IgD-negative memory B cell (primary cell): ENCODE data around the gene ZDHHC8. TPM values are rescaled to one million over a fixed set of nuclear protein-coding genes. Genes with fewer than 3 reads are reported as not detected.

Experiments used
- H3K27ac Mint-ChIP-seq, 3 donors: one replicate each; pipeline ENCODE4 v1.8.0; 2020 to 2022; ENCODE audit warnings: mild to moderate bottlenecking in 3 of 3, mixed read lengths in 3 of 3, moderate library complexity in 1 of 3
- H3K27me3 Mint-ChIP-seq: one replicate; pipeline ENCODE4 v1.8.0; 2021; ENCODE audit warnings: mixed read lengths
- H3K36me3 Mint-ChIP-seq: one replicate; pipeline ENCODE4 v1.8.0; 2020; ENCODE audit warnings: mild to moderate bottlenecking, mixed read lengths
- H3K4me1 Mint-ChIP-seq, 3 donors: one replicate each; pipeline ENCODE4 v1.8.0; 2020 to 2022; ENCODE audit warnings: mixed read lengths in 3 of 3, mild to moderate bottlenecking in 1 of 3
- H3K4me3 Mint-ChIP-seq, 4 donors: one replicate each; pipeline ENCODE4 v1.8.0; 2020 to 2022; ENCODE audit warnings: mild to moderate bottlenecking in 4 of 4, mixed read lengths in 4 of 4, moderate library complexity in 3 of 4
- H3K9me3 Mint-ChIP-seq, 3 donors: one replicate each; pipeline ENCODE4 v1.8.0; 2020 to 2021; ENCODE audit warnings: mixed read lengths in 3 of 3, mild to moderate bottlenecking in 1 of 3
- polyA plus RNA-seq: library from polyadenylated mRNA; unstranded; fragments of 300-500 nt; fragmentation: Illumina TruSeq; gene quantifications from one replicate; pipeline ENCODE4 v1.2.3, GENCODE V29; 2021

Gene ZDHHC8
- polyA plus RNA-seq, 1 donor from 2014 or later: 4.2 TPM

DNA sequence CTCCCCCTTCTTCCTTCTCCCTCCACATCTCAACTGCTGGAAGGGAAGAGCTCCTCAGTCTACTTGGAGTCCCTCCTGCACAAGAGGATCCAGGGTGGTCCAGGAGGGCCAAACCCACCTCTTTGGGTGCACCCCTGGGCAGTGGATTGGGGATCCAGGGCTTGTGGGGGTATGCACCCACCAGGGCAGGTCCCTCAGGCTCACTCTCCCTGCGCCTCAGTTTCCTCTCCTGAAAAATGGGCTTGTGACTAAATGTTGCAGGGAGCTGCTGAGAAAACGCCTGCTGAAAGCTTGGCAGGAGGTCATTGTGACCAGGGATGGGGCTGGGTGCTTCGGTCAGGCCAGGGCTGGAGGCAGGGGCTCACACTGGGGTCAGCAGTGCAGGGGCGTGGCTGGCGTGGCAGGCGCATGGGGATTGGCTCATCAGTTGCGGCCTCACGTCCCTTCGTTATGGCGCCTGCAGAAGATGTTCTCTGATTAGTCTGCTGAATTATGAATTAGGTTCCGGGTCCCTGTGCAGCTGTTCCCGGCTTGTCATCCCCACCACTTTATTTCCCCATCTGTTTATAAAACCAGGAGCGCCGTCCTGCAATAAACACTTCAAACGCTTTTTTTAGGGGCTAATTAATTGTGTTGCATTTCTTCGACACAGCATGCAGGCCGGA, 44.9 kb downstream of the ZDHHC8 start:
- Mint-ChIP-seq H3K27me3 (no peaks in the 10 kb centered on the region), H3K36me3 (no peaks in the 10 kb centered on the region), H3K4me3 (no peak overlapping the region), H3K9me3 (no peaks in the 10 kb centered on the region), H3K4me1 (no peaks in the 10 kb centered on the region), H3K27ac (no peak overlapping the region)

GRCh38 chr22:20177217-20177911, 45.8 kb downstream of the ZDHHC8 start:
- Mint-ChIP-seq H3K27me3 (no peaks in the 10 kb centered on the region), H3K9me3 (no peaks in the 10 kb centered on the region), H3K4me3 (no peak overlapping the region)

GRCh38 chr22:20178075-20178914, 46.7 kb downstream of the ZDHHC8 start:
- H3K27me3 Mint-ChIP-seq: peaks cover 3% of the 10 kb centered on the region

More at GRCh38 chr22:20177217-20177911, 45.8 kb downstream of the ZDHHC8 start:
- no peak overlapping the region for H3K27ac Mint-ChIP-seq
- H3K4me1 Mint-ChIP-seq: no peaks in the 10 kb centered on the region
- no peaks in the 10 kb centered on the region for H3K36me3 Mint-ChIP-seq

DNA sequence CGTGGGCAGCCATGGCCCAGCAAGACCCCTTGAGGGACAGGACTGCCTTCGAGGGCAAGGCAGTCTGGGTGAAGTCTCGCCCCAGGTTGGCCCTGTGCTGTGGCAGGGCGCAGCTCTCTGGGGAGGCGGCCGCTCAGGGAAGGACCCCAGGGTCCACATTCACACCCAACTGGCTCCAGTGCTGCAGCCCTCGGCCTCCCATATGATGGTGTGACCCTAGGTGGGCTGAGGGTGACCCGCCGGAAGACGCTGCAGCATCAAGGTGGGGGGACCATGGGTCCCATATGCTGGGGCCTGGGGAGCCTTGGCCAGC, 47.3 kb downstream of the ZDHHC8 start:
- no peaks in the 10 kb centered on the region for H3K36me3 Mint-ChIP-seq
- H3K9me3 Mint-ChIP-seq: no peaks in the 10 kb centered on the region

More at GRCh38 chr22:20178075-20178914, 46.7 kb downstream of the ZDHHC8 start:
- Mint-ChIP-seq H3K4me3 (no peak overlapping the region), H3K9me3 (no peaks in the 10 kb centered on the region), H3K27ac (no peak overlapping the region), H3K36me3 (no peaks in the 10 kb centered on the region), H3K4me1 (no peaks in the 10 kb centered on the region)

DNA sequence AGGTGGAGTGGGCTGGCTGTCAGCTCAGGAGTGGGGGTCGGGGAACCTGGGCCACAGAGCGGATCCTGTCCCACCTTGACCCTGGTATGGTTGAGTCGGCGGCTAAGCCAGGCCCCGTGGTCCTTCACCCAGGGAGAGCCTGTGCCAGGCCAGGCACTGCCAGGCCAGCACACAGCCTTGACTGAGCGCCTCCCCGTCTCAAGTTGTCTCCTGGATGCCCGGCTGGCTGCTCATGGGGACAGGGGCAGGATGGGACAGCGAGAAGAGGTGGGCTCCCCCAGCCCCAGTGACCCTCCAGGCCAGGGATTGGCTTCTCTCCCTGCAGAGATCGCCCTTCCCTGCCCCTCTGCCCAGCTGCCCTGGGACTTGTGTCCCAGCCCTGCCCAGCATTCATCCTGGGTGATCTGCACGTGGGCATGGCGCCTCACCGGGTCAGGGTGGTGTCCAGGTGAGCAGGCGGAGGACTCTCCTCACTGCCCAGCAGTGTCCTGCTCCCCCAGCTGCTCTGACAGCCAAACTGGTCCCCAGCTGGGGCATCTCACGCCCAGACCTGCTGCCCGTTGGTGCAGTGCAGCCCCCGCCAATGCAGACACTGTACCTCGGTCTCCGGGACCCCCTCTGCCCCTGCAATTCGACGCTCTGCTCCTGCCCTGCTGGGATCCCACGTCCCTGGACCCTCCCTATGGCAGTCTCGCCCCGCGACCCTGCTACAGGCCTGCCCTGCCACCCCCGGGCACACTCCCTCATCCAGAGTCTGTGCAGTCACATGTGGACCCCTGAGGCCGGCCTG, 48.0 kb downstream of the ZDHHC8 start:
- no peaks in the 10 kb centered on the region for H3K4me1 Mint-ChIP-seq
- no peak overlapping the region for H3K27ac Mint-ChIP-seq
- H3K36me3 Mint-ChIP-seq: no peaks in the 10 kb centered on the region
- no peak overlapping the region for H3K4me3 Mint-ChIP-seq
- H3K27me3 Mint-ChIP-seq: peaks cover 3% of the 10 kb centered on the region
- no peaks in the 10 kb centered on the region for H3K9me3 Mint-ChIP-seq

More for the DNA sequence above, 47.3 kb downstream of the ZDHHC8 start:
- H3K4me3 Mint-ChIP-seq: no peak overlapping the region
- no peak overlapping the region for H3K27ac Mint-ChIP-seq
- no peaks in the 10 kb centered on the region for H3K4me1 Mint-ChIP-seq
- H3K27me3 Mint-ChIP-seq: peaks cover 3% of the 10 kb centered on the region

- no peaks in the 10 kb centered on the region for H3K36me3 Mint-ChIP-seq
- no peak overlapping the region for H3K27ac Mint-ChIP-seq
- H3K9me3 Mint-ChIP-seq: no peaks in the 10 kb centered on the region
- H3K4me3 Mint-ChIP-seq: no peak overlapping the region
- peaks cover 3% of the 10 kb centered on the region for H3K27me3 Mint-ChIP-seq
- no peaks in the 10 kb centered on the region for H3K4me1 Mint-ChIP-seq
Measured at GRCh38 chr22:20180245-20180630, 48.6 kb downstream of the ZDHHC8 start.

DNA sequence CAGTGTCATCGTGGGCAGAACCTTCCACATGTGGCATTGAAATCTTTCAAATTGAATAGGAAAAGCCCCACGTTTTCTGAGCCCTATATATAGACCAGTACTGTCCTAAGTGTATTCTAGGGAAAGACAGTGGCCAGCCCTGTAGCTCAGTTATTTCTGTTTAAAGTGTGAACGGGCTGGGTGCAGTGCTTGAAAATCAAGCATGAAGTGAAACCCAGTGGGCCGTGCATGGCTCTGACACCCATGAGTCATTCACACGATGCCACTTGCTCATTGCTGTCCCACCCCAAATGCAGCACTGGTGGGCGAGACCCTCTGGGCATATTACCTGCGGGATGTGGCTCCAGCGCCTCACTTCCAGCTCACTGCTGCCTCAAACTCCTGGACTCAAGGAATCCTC, 49.0 kb downstream of the ZDHHC8 start:
- Mint-ChIP-seq H3K36me3 (no peaks in the 10 kb centered on the region), H3K4me1 (no peaks in the 10 kb centered on the region), H3K27ac (no peak overlapping the region), H3K27me3 (peaks cover 3% of the 10 kb centered on the region), H3K9me3 (no peaks in the 10 kb centered on the region), H3K4me3 (no peak overlapping the region)

- peaks cover 3% of the 10 kb centered on the region for H3K27me3 Mint-ChIP-seq
- H3K4me3 Mint-ChIP-seq: no peak overlapping the region
- H3K9me3 Mint-ChIP-seq: no peaks in the 10 kb centered on the region
- H3K27ac Mint-ChIP-seq: no peak overlapping the region
- H3K36me3 Mint-ChIP-seq: no peaks in the 10 kb centered on the region
- no peaks in the 10 kb centered on the region for H3K4me1 Mint-ChIP-seq
Measured at GRCh38 chr22:20181194-20181883, 49.7 kb downstream of the ZDHHC8 start.

DNA sequence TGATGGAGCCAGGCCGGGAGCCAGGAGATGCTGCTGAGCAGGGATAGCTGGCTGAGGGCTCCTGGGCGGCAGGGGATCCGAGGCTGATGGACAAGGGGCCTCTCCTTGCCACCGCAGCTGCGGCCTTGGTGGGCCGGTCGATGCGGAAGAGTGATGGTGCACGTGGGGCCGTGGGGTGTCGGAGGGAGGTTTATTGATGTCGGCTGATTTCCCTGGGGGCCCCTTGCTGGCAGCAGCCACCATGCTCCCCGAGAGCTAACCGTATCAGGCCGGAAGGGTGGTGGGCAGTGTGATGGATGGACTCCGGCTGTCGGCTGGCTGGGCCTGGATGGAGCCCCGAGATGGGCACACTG, 50.3 kb downstream of the ZDHHC8 start:
- no peak overlapping the region for H3K27ac Mint-ChIP-seq
- no peaks in the 10 kb centered on the region for H3K9me3 Mint-ChIP-seq
- peaks cover 3% of the 10 kb centered on the region for H3K27me3 Mint-ChIP-seq
- no peaks in the 10 kb centered on the region for H3K4me1 Mint-ChIP-seq
- H3K4me3 Mint-ChIP-seq: no peak overlapping the region
- no peaks in the 10 kb centered on the region for H3K36me3 Mint-ChIP-seq

- no peak overlapping the region for H3K27ac Mint-ChIP-seq
- H3K36me3 Mint-ChIP-seq: no peaks in the 10 kb centered on the region
- no peak overlapping the region for H3K4me3 Mint-ChIP-seq
- H3K4me1 Mint-ChIP-seq: no peaks in the 10 kb centered on the region
- no peaks in the 10 kb centered on the region for H3K9me3 Mint-ChIP-seq
- H3K27me3 Mint-ChIP-seq: peaks cover 3% of the 10 kb centered on the region
Measured at GRCh38 chr22:20182365-20182764, 50.8 kb downstream of the ZDHHC8 start.

GRCh38 chr22:20183101-20183500, 51.5 kb downstream of the ZDHHC8 start:
- Mint-ChIP-seq H3K27me3 (peaks cover 3% of the 10 kb centered on the region), H3K4me3 (peak overlapping the region in 1 of 4 donors; percentile 77), H3K4me1 (no peaks in the 10 kb centered on the region), H3K27ac (no peak overlapping the region), H3K36me3 (no peaks in the 10 kb centered on the region), H3K9me3 (no peaks in the 10 kb centered on the region)

GRCh38 chr22:20183823-20184222, 52.2 kb downstream of the ZDHHC8 start:
- Mint-ChIP-seq H3K27ac (no peak overlapping the region), H3K9me3 (no peaks in the 10 kb centered on the region), H3K27me3 (peaks cover 3% of the 10 kb centered on the region), H3K4me1 (no peaks in the 10 kb centered on the region), H3K4me3 (no peak overlapping the region), H3K36me3 (no peaks in the 10 kb centered on the region)

GRCh38 chr22:20184501-20185165, 53.0 kb downstream of the ZDHHC8 start:
- no peaks in the 10 kb centered on the region for H3K36me3 Mint-ChIP-seq
- no peaks in the 10 kb centered on the region for H3K9me3 Mint-ChIP-seq
- peaks cover 3% of the 10 kb centered on the region for H3K27me3 Mint-ChIP-seq
- no peaks in the 10 kb centered on the region for H3K4me1 Mint-ChIP-seq
- no peak overlapping the region for H3K4me3 Mint-ChIP-seq
- H3K27ac Mint-ChIP-seq: no peak overlapping the region

DNA sequence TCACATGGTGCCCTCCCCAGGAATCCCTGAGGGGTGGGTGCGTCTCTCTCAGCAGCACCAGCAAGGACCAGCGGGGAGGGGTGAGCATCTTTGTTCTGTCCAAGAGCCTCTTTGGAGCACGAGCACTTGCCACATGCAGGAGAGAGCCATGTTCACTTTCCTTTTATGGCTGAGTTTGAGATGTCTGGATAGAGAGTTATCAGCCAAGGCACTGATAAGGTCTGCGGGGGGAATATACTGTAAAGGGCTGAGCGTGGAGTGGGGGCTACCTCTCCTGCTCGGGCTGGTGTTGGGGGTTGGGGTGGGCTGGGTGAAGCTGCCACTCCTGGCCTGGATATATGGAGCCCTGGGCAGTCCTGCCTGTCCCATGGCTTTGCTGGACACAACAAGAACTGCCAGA, 54.1 kb downstream of the ZDHHC8 start:
- Mint-ChIP-seq H3K36me3 (no peaks in the 10 kb centered on the region), H3K27me3 (peaks cover 3% of the 10 kb centered on the region), H3K4me1 (no peaks in the 10 kb centered on the region)

More for the DNA sequence above, 54.1 kb downstream of the ZDHHC8 start:
- no peaks in the 10 kb centered on the region for H3K9me3 Mint-ChIP-seq
- no peak overlapping the region for H3K27ac Mint-ChIP-seq
- no peak overlapping the region for H3K4me3 Mint-ChIP-seq
